NCI-H2196 treated with DMSO at 0.1 percent for 48 hours (cell line): ENCODE data around the gene PAQR6.
A peak's percentile ranks its signal among the peaks of the same experiment; 100 is the strongest.

Source experiments
- DNase-seq: peaks from one replicate; lab custom pipeline; 2025; ENCODE audit not compliant: unreplicated experiment; lab: John Stamatoyannopoulos, UW

PAQR6 gene

GRCh38 chr1:156263288-156263655, 15.4 kb upstream of the PAQR6 start:
- no peak for DNase-seq

GRCh38 chr1:156262461-156263287, 14.8 kb upstream of the PAQR6 start:
- no peak for DNase-seq

GRCh38 chr1:156260896-156261295, 13.0 kb upstream of the PAQR6 start:
- no peak for DNase-seq

- DNase-seq: no peak
Observed at GRCh38 chr1:156259805-156260204, 11.9 kb upstream of the PAQR6 start.

GRCh38 chr1:156258859-156259258, 11.0 kb upstream of the PAQR6 start:
- no peak for DNase-seq

- DNase-seq: no peak
Observed at GRCh38 chr1:156257711-156258110, 9.9 kb upstream of the PAQR6 start.

- DNase-seq: no peak
Observed at GRCh38 chr1:156253634-156254033, 5.8 kb upstream of the PAQR6 start.

- peak; percentile 31 for DNase-seq
Observed at GRCh38 chr1:156251527-156251926, 3.7 kb upstream of the PAQR6 start.

GRCh38 chr1:156249593-156249992, 1.7 kb upstream of the PAQR6 start:
- DNase-seq: no peak

- DNase-seq: no peak
Observed at GRCh38 chr1:156248323-156248683, 447 bp upstream of the PAQR6 start.

GRCh38 chr1:156246781-156247459, 936 bp downstream of the PAQR6 start:
- DNase-seq: no peak

GRCh38 chr1:156246241-156246780, 1.5 kb downstream of the PAQR6 start:
- DNase-seq: no peak

- DNase-seq: no peak
Observed at GRCh38 chr1:156245451-156246232, 2.2 kb downstream of the PAQR6 start.

- no peak for DNase-seq
Observed at GRCh38 chr1:156244712-156245111, 3.1 kb downstream of the PAQR6 start.

GRCh38 chr1:156244126-156244525, 3.7 kb downstream of the PAQR6 start:
- no peak for DNase-seq

GRCh38 chr1:156242738-156243137, 5.1 kb downstream of the PAQR6 start:
- DNase-seq: no peak

- no peak for DNase-seq
Observed at GRCh38 chr1:156241926-156242325, 5.9 kb downstream of the PAQR6 start, which contains the start of gene BGLAP. TSS of gene BGLAP (plus strand) at chr1:156242184. CDS start at chr1:156242232, 48 bp downstream.

- no peak for DNase-seq
Observed at GRCh38 chr1:156241311-156241811, 6.5 kb downstream of the PAQR6 start.

- DNase-seq: no peak
Observed at GRCh38 chr1:156238248-156238647, 9.6 kb downstream of the PAQR6 start.

GRCh38 chr1:156236164-156236563, 11.7 kb downstream of the PAQR6 start:
- DNase-seq: no peak

GRCh38 chr1:156233426-156234127, 14.3 kb downstream of the PAQR6 start:
- DNase-seq: no peak
